ENCODE measurements around the gene NEURL2.

- TF ChIP-seq CTCF (IDR thresholded peaks at IDR 0.05): no peak
- peak in 2 of 4 donors; percentile 66 to 74 for TF ChIP-seq POLR2A (IDR thresholded peaks at IDR 0.05)
Measured at GRCh38 chr20:45911486-45912343, 20.7 kb upstream of the NEURL2 start, which contains the start of gene PLTP.

All from esophagus squamous epithelium (tissue), 4 donors.